Esophagus squamous epithelium (tissue), 5 donors: ENCODE measurements around the gene DYNC1I2. TPM values are rescaled to one million over a fixed set of nuclear protein-coding genes. Genes with fewer than 3 reads are reported as not detected.

Experiments
- DNase-seq: peaks from one replicate; lab custom pipeline; 2025; lab: John Stamatoyannopoulos, UW
- H3K27ac ChIP-seq, 4 donors: fragments of 200-600 bp; sonication (generic); one replicate each; pipeline ENCODE4 v1.5.1; 2016 to 2019; ENCODE audit warnings: mild to moderate bottlenecking in 1 of 4
- H3K27me3 ChIP-seq, 4 donors: fragments of 200-600 bp; sonication (generic); 1 replicate in 3 of 4; 2 replicates in 1 of 4; pipeline versions ENCODE4 v1.5.1 to v1.6.0; 2017 to 2021; ENCODE audit warnings: antibody characterized with exemption in 1 of 4
- H3K36me3 ChIP-seq, 3 donors: fragments of 200-600 bp; sonication (generic); one replicate each; pipeline ENCODE4 v1.5.1; 2016 to 2019
- H3K4me1 ChIP-seq, 3 donors: fragments of 200-600 bp; sonication (generic); one replicate each; pipeline ENCODE4 v1.5.1; 2017 to 2019
- H3K4me3 ChIP-seq, 4 donors: fragments of 200-600 bp; sonication (generic); 1 replicate in 3 of 4; 2 replicates in 1 of 4; pipeline ENCODE4 v1.5.1; 2016 to 2019; ENCODE audit warnings: mild to moderate bottlenecking in 2 of 4, moderate library complexity in 1 of 4
- H3K9me3 ChIP-seq, 3 donors: fragments of 200-600 bp; sonication (generic); one replicate each; pipeline ENCODE4 v1.5.1; 2016 to 2019
- POLR2A ChIP-seq, 4 donors: fragments of 450-650 bp; IDR thresholded peaks; one replicate each; pipeline ENCODE4 v1.6.1; 2017; ENCODE audit warnings: antibody characterized with exemption in 4 of 4, mild to moderate bottlenecking in 4 of 4, moderate library complexity in 3 of 4
- WGBS, 2 donors: methylation state at CpG; one replicate each; pipeline ENCODE4 v1.1.5; 2018; 5-methylcytosine and 5-hydroxymethylcytosine counted together
- intact Hi-C: fragments of 100-400 bp; cut with DNase I; formaldehyde crosslinking; loops from one replicate; pipeline ENCODE4 v1.15.0; 2022
- total RNA-seq, 4 donors: library from RNA; depleted of rRNA; stranded (reverse); fragments of >200 nt; gene quantifications; one replicate each; pipeline ENCODE4 v1.1.0, GENCODE V29; 2016
- TF ChIP-seq, protein P1 (sequence below), 6 experiments: fragments of 450-650 bp in 4 of 6; fragments of 200-600 bp in 2 of 6; sonication (generic) in 2 of 6; IDR thresholded peaks; one replicate each; pipeline ENCODE4 v1.5.1; 2016 to 2019; ENCODE audit warnings: antibody characterized with exemption in 6 of 6, mild to moderate bottlenecking in 4 of 6, moderate library complexity in 4 of 6
- donor health status: DM: yes; HTN: yes; CAD: no.

The DYNC1I2 gene
- total RNA-seq, 4 donors from 2014 or later, result 77.9 to 105 (median 91.9) TPM

DNA sequence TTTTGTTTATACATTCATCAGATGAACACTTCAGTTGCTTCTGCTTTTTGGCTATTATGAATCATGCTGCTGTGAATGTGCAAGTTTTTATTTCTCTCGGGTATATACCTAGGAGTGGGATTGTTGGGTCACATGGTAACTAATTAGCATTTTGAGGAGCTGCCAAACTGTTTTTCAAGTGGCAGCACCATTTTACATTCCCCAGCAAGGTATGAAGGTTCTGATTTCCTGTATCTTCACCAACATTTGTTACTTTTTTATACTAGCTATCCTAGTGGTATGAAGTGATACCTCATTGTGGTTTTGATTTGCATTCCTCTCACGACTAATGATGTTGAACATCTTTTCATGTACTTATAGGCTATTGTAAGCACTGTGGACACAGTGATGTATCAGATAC lies 53.9 kb downstream of the DYNC1I2 start:
- no peaks in the 10 kb centered on the region for H3K4me1 ChIP-seq
- intact Hi-C loops, result no loop called here
- no peak overlapping the region for H3K27ac ChIP-seq
- H3K4me3 ChIP-seq, result no peak overlapping the region
- TF ChIP-seq, protein P1, sequence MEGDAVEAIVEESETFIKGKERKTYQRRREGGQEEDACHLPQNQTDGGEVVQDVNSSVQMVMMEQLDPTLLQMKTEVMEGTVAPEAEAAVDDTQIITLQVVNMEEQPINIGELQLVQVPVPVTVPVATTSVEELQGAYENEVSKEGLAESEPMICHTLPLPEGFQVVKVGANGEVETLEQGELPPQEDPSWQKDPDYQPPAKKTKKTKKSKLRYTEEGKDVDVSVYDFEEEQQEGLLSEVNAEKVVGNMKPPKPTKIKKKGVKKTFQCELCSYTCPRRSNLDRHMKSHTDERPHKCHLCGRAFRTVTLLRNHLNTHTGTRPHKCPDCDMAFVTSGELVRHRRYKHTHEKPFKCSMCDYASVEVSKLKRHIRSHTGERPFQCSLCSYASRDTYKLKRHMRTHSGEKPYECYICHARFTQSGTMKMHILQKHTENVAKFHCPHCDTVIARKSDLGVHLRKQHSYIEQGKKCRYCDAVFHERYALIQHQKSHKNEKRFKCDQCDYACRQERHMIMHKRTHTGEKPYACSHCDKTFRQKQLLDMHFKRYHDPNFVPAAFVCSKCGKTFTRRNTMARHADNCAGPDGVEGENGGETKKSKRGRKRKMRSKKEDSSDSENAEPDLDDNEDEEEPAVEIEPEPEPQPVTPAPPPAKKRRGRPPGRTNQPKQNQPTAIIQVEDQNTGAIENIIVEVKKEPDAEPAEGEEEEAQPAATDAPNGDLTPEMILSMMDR (IDR thresholded peaks at IDR 0.05), result no peak
- no peak for TF ChIP-seq POLR2A (IDR thresholded peaks at IDR 0.05)
- WGBS, 2 donors, result 57 to 63% methylated on average over 2 of the region's 2 CpGs
- no peak for DNase-seq
- no peaks in the 10 kb centered on the region for H3K27me3 ChIP-seq
- H3K9me3 ChIP-seq, result no peaks in the 10 kb centered on the region
- H3K36me3 ChIP-seq, result peaks cover 0 to 94% (median 17%) of the 10 kb centered on the region in 3 donors

DNA sequence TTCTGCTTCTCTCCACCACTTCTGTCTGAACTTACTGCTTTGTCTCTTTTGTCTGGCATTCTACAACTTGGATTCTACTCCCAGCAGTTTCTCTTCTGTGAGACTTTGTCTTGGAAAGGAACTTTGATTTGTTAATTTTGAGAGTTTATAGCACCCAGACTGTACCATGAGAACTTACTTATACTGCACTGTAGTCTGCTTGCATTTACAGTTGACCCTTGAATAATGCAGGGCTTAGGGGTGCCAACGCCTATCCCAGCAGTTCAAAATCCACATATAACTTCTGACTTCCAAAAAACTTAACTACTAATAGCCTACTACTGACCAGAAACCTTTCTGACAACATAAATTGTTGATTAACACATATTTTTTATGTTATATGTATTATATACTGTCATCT lies 55.5 kb downstream of the DYNC1I2 start:
- no peak for DNase-seq
- H3K27ac ChIP-seq, result no peak overlapping the region
- H3K4me1 ChIP-seq, result no peaks in the 10 kb centered on the region
- intact Hi-C loops, result no loop called here
- no peaks in the 10 kb centered on the region for H3K27me3 ChIP-seq
- H3K9me3 ChIP-seq, result no peaks in the 10 kb centered on the region
- TF ChIP-seq, protein P1 (IDR thresholded peaks at IDR 0.05), result no peak
- no peak for TF ChIP-seq POLR2A (IDR thresholded peaks at IDR 0.05)
- H3K4me3 ChIP-seq, result no peak overlapping the region
- WGBS, 2 donors, result 91 to 92% methylated on average over 1 of the region's 1 CpG
- H3K36me3 ChIP-seq, result peaks cover 4 to 94% (median 8%) of the 10 kb centered on the region in 3 donors

DNA sequence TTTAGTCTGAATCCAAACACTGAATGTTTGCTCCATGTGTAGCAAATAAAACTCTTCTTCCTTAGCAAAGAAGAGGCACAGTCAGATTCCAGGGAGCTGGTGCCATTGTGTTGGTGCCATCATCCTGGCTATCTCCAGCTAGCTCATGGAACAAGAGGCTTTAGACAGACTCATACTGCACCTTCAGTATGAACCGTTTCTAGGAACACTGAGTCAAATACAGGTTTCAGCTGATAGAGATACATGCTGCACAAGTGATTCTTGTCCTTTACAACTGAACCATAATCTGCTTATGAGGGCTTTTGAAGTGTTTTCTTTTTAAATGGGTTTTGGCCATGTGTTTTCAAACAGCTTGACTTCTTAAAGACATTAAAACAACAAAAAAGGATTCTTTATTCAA lies 57.9 kb downstream of the DYNC1I2 start:
- Histone ChIP-seq H3K27ac (no peak overlapping the region), H3K4me1 (no peaks in the 10 kb centered on the region), H3K4me3 (no peak overlapping the region), H3K27me3 (no peaks in the 10 kb centered on the region), H3K9me3 (no peaks in the 10 kb centered on the region), H3K36me3 (peaks cover 0 to 96% (median 4%) of the 10 kb centered on the region in 3 donors)
- 85 to 100% methylated on average over 1 of the region's 1 CpG for WGBS, 2 donors
- DNase-seq, result no peak
- no peak for TF ChIP-seq POLR2A (IDR thresholded peaks at IDR 0.05)
- TF ChIP-seq, protein P1 (IDR thresholded peaks at IDR 0.05), result no peak
- intact Hi-C loops, result no loop called here

DNA sequence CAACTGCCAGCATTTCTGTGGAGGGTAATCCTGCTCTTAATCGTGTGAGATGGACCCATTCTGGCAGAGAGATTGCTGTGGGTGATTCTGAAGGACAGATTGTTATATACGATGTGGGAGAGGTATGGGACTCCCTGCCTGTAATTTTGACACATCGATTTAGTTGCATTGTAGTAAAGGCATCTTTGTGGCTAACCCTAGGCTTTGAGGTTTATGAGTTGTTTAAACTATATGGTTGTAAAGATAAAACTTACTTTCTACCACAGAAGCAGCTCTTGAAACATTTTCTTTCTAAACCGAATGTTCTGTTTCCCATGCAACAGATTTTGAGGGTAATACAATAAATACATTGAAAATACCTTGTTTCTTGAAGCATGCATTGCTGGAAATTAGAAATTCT lies 58.5 kb downstream of the DYNC1I2 start:
- no peak overlapping the region for H3K4me3 ChIP-seq
- no peaks in the 10 kb centered on the region for H3K4me1 ChIP-seq
- no peaks in the 10 kb centered on the region for H3K9me3 ChIP-seq
- peaks cover 0 to 96% (median 4%) of the 10 kb centered on the region in 3 donors for H3K36me3 ChIP-seq
- no peak for DNase-seq
- intact Hi-C loops, result no loop called here
- no peak overlapping the region for H3K27ac ChIP-seq
- TF ChIP-seq POLR2A (IDR thresholded peaks at IDR 0.05), result no peak
- TF ChIP-seq, protein P1 (IDR thresholded peaks at IDR 0.05), result no peak
- H3K27me3 ChIP-seq, result no peaks in the 10 kb centered on the region
- WGBS, 2 donors, result 87 to 94% methylated on average over 4 of the region's 4 CpGs

DNA sequence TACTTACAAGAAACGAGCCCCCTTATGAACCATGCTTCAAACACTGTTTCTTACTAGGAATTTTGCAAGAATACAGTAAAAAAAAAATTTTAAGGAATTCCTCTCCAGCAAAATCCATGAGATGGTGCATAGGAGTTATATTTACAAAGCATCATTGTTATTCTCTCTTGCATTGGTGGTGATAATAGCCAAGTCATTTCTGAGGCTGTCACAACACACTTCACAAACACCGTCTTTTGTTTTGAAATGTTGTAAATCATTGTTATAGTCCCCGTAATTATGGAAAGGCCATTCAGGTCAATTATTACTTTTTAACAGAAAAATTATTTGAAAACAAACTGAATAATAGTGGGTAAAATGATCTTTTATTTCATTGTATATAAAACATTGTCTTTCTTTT lies 60.1 kb downstream of the DYNC1I2 start:
- TF ChIP-seq POLR2A (IDR thresholded peaks at IDR 0.05), result no peak
- TF ChIP-seq, protein P1 (IDR thresholded peaks at IDR 0.05), result no peak
- intact Hi-C loops, result no loop called here
- DNase-seq, result no peak

More for the DNA sequence above, 60.1 kb downstream of the DYNC1I2 start:
- Histone ChIP-seq H3K27ac (no peak overlapping the region), H3K9me3 (no peaks in the 10 kb centered on the region), H3K36me3 (peaks cover 0 to 97% (median 10%) of the 10 kb centered on the region in 3 donors), H3K4me3 (no peak overlapping the region), H3K4me1 (no peaks in the 10 kb centered on the region), H3K27me3 (no peaks in the 10 kb centered on the region)
- 84 to 88% methylated on average over 3 of the region's 3 CpGs for WGBS, 2 donors
